WTC11 (cell line): ENCODE results near the gene KIAA1671. TPM values are rescaled to one million over a fixed set of nuclear protein-coding genes. Genes with fewer than 3 reads are reported as not detected.

Experiments
- ATAC-seq: fragments of 200-7000 bp; cut with Tn5 transposase; 2 replicates; pipeline ENCODE4 v1.10.0; 2021; ENCODE audit warnings: mild to moderate bottlenecking, moderate library complexity
- CTCF ChIA-PET: fragments of 300-600 bp; sonication (Branson Sonifier 250); formaldehyde crosslinking; loops from one replicate; lab custom pipeline; 2021; ENCODE audit warnings: antibody characterized with exemption; lab: Charles Lee
- POLR2A ChIA-PET: fragments of 350-600 bp; sonication (Branson Sonifier 250); formaldehyde crosslinking; loops from one replicate; lab custom pipeline; 2021; ENCODE audit warnings: antibody characterized with exemption; lab: Charles Lee
- DNase-seq: peaks from one replicate; pipeline ENCODE4 v3.0.0; 2021; ENCODE audit warnings: low spot score
- H3K27ac Mint-ChIP-seq: 2 replicates; pipeline ENCODE4 v1.8.0; 2021; ENCODE audit warnings: mixed read lengths
- H3K27me3 Mint-ChIP-seq: 2 replicates; pipeline ENCODE4 v1.8.0; 2021; ENCODE audit warnings: low read depth, mild to moderate bottlenecking, moderate library complexity, mixed read lengths
- H3K36me3 Mint-ChIP-seq: 2 replicates; pipeline ENCODE4 v1.8.0; 2021; ENCODE audit warnings: mixed read lengths
- H3K4me1 Mint-ChIP-seq: 2 replicates; pipeline ENCODE4 v1.8.0; 2022; ENCODE audit warnings: mixed read lengths
- H3K4me3 Mint-ChIP-seq: 2 replicates; pipeline ENCODE4 v1.8.0; 2021; ENCODE audit warnings: mild to moderate bottlenecking, moderate library complexity, mixed read lengths
- H3K9me3 Mint-ChIP-seq: 2 replicates; pipeline ENCODE4 v1.8.0; 2021; ENCODE audit warnings: mixed read lengths
- GABPB1 ChIP-seq: sonication (generic); formaldehyde crosslinking; IDR thresholded peaks from 2 replicates; pipeline ENCODE4 v1.8.1; 2023; ENCODE audit warnings: mild to moderate bottlenecking, missing genetic modification reagents
- IRF2 ChIP-seq: sonication (generic); formaldehyde crosslinking; IDR thresholded peaks from 2 replicates; pipeline ENCODE4 v1.8.0; 2022; ENCODE audit warnings: low read depth, missing genetic modification reagents, borderline replicate concordance
- JAZF1 ChIP-seq: fragments of 250-450 bp; sonication (Bioruptor Pico); IDR thresholded peaks from 2 replicates; pipeline ENCODE4 v1.9.0; 2021; ENCODE audit warnings: moderate library complexity, mild to moderate bottlenecking, inconsistent platforms
- MXD4 ChIP-seq: fragments of 250-450 bp; sonication (Bioruptor Pico); IDR thresholded peaks from 2 replicates; pipeline ENCODE4 v1.8.0; 2021; ENCODE audit warnings: mild to moderate bottlenecking, moderate library complexity, borderline replicate concordance
- NFATC4 ChIP-seq: fragments of 250-450 bp; sonication (Bioruptor Pico); IDR thresholded peaks from 2 replicates; pipeline ENCODE4 v1.9.0; 2021; ENCODE audit warnings: mild to moderate bottlenecking
- NFYB ChIP-seq: sonication (generic); formaldehyde crosslinking; conservative IDR thresholded peaks from 2 replicates; pipeline ENCODE4 v1.8.0; 2022; ENCODE audit warnings: low read depth, missing genetic modification reagents
- OVOL2 ChIP-seq: fragments of 250-450 bp; sonication (Bioruptor Pico); IDR thresholded peaks from 2 replicates; pipeline ENCODE4 v1.9.0; 2021; ENCODE audit warnings: mild to moderate bottlenecking, borderline replicate concordance
- RELA ChIP-seq: sonication (generic); formaldehyde crosslinking; IDR thresholded peaks from 2 replicates; pipeline ENCODE4 v1.8.1; 2022; ENCODE audit warnings: missing genetic modification reagents, mild to moderate bottlenecking, borderline replicate concordance
- RORB ChIP-seq: fragments of 250-450 bp; sonication (Bioruptor Pico); IDR thresholded peaks from 2 replicates; pipeline ENCODE4 v1.9.0; 2021; ENCODE audit warnings: mild to moderate bottlenecking
- TEAD1 ChIP-seq: sonication (generic); formaldehyde crosslinking; IDR thresholded peaks from 2 replicates; pipeline ENCODE4 v1.8.0; 2022; ENCODE audit warnings: mild to moderate bottlenecking, missing genetic modification reagents
- TP53 ChIP-seq: sonication (generic); formaldehyde crosslinking; IDR thresholded peaks from 2 replicates; pipeline ENCODE4 v1.8.1; 2023; ENCODE audit warnings: mild to moderate bottlenecking, missing genetic modification reagents
- ZNF263 ChIP-seq: sonication (generic); formaldehyde crosslinking; IDR thresholded peaks from 2 replicates; pipeline ENCODE4 v1.8.1; 2022; ENCODE audit warnings: low read depth, mild to moderate bottlenecking, moderate library complexity, missing genetic modification reagents
- ZNF423 ChIP-seq: fragments of 250-450 bp; sonication (Bioruptor Pico); IDR thresholded peaks from 2 replicates; pipeline ENCODE4 v2.1.2; 2022; ENCODE audit warnings: mild to moderate bottlenecking, moderate library complexity
- total RNA-seq: library from RNA; stranded (reverse); gene quantifications from 3 replicates; pipeline ENCODE4 v1.2.3, GENCODE V29; 2021
- TF ChIP-seq, protein P1 (sequence below): fragments of 250-450 bp; sonication (Bioruptor Pico); IDR thresholded peaks from 2 replicates; pipeline ENCODE4 v1.9.0; 2021; ENCODE audit warnings: mild to moderate bottlenecking
- TF ChIP-seq, protein P2 (sequence below): fragments of 200-600 bp; IDR thresholded peaks from 2 replicates; pipeline ENCODE4 v1.8.0; 2022; ENCODE audit warnings: antibody characterized with exemption
- TF ChIP-seq, protein P3 (sequence below): sonication (generic); formaldehyde crosslinking; IDR thresholded peaks from 2 replicates; pipeline ENCODE4 v1.8.1; 2023; ENCODE audit warnings: mild to moderate bottlenecking, missing genetic modification reagents
- TF ChIP-seq, protein P4 (sequence below): sonication (generic); formaldehyde crosslinking; IDR thresholded peaks from 2 replicates; pipeline ENCODE4 v1.8.1; 2023; ENCODE audit warnings: mild to moderate bottlenecking, moderate library complexity, missing genetic modification reagents
- TF ChIP-seq, protein P5 (sequence below): sonication (generic); formaldehyde crosslinking; IDR thresholded peaks from 2 replicates; pipeline ENCODE4 v1.8.0; 2022; ENCODE audit warnings: mild to moderate bottlenecking, missing genetic modification reagents
- TF ChIP-seq, protein P6 (sequence below): sonication (generic); formaldehyde crosslinking; IDR thresholded peaks from 2 replicates; pipeline ENCODE4 v1.8.0; 2022; ENCODE audit warnings: mild to moderate bottlenecking, missing genetic modification reagents
- TF ChIP-seq, protein P7 (sequence below): sonication (generic); formaldehyde crosslinking; IDR thresholded peaks from 2 replicates; pipeline ENCODE4 v1.8.1; 2023; ENCODE audit warnings: mild to moderate bottlenecking, missing genetic modification reagents

The KIAA1671 gene
- total RNA-seq, 1 experiment from 2014 or later, result 26.0 TPM

DNA sequence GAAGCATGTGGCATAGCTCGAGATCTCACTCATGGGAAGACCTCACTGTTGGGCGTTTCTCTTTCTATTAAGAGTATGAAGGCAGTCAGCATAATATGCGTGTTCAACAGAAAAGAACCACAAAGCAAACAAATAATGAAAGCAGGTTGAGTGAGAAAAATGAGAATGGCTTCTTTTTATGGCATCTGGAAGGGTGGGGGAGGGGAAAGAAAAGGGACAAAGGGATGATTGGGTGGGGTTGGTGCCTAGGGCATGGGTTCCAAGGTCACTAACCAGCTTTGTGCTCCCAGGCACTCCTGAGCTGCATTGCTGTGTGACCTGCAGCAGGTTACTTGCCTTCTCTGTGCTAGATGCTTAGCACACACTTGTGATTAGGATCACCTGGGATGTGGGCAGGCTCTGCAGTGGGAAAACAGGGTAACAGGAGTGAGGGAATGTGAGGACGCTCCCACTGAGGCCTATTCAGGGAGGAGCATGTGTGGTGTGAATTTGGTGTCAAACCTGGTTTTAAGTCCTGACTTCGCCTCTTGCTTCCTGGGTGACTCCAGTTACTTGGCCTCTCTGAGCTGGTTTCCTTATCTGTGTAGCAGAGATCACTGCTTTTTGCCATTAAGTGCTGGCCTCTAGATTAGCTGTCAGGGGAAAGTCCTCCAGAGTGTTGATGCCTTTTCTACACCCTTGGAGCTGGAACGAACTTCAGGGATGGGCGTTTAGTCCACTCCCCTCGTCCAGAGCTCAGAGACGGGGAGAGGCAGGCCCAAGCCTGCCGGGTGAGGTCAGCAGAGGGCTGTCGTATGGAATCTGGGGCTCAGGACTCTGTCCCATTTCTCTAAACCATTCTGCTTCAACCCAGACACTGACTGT lies 74.8 kb downstream of the KIAA1671 start:
- H3K36me3 Mint-ChIP-seq, result peaks cover 2% of the 10 kb centered on the region
- CTCF ChIA-PET, result interaction anchor here (0.7 to 2.4 kb wide), 22 partner anchors 13 to 517 kb away, joined by 3 to 17 read pairs (median 6); partner anchors contain the start of gene KIAA1671
- DNase-seq, result no peak
- TF ChIP-seq ZNF263, result no peak
- no peak for TF ChIP-seq ZNF423 (CRISPR knock-in tag)
- no peak for TF ChIP-seq RELA (CRISPR knock-in tag)
- TF ChIP-seq NFYB (CRISPR knock-in tag), result no peak
- no peak for TF ChIP-seq TP53 (CRISPR knock-in tag)
- no peak for TF ChIP-seq IRF2
- TF ChIP-seq OVOL2 (CRISPR knock-in tag), result no peak
- no peak for TF ChIP-seq JAZF1
- no peak for TF ChIP-seq MXD4
- no peak for TF ChIP-seq RORB (CRISPR knock-in tag)
- TF ChIP-seq, protein P1, sequence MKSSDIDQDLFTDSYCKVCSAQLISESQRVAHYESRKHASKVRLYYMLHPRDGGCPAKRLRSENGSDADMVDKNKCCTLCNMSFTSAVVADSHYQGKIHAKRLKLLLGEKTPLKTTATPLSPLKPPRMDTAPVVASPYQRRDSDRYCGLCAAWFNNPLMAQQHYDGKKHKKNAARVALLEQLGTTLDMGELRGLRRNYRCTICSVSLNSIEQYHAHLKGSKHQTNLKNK (CRISPR knock-in tag), result no peak
- TF ChIP-seq, protein P2, sequence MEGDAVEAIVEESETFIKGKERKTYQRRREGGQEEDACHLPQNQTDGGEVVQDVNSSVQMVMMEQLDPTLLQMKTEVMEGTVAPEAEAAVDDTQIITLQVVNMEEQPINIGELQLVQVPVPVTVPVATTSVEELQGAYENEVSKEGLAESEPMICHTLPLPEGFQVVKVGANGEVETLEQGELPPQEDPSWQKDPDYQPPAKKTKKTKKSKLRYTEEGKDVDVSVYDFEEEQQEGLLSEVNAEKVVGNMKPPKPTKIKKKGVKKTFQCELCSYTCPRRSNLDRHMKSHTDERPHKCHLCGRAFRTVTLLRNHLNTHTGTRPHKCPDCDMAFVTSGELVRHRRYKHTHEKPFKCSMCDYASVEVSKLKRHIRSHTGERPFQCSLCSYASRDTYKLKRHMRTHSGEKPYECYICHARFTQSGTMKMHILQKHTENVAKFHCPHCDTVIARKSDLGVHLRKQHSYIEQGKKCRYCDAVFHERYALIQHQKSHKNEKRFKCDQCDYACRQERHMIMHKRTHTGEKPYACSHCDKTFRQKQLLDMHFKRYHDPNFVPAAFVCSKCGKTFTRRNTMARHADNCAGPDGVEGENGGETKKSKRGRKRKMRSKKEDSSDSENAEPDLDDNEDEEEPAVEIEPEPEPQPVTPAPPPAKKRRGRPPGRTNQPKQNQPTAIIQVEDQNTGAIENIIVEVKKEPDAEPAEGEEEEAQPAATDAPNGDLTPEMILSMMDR, result no peak
- TF ChIP-seq, protein P3, sequence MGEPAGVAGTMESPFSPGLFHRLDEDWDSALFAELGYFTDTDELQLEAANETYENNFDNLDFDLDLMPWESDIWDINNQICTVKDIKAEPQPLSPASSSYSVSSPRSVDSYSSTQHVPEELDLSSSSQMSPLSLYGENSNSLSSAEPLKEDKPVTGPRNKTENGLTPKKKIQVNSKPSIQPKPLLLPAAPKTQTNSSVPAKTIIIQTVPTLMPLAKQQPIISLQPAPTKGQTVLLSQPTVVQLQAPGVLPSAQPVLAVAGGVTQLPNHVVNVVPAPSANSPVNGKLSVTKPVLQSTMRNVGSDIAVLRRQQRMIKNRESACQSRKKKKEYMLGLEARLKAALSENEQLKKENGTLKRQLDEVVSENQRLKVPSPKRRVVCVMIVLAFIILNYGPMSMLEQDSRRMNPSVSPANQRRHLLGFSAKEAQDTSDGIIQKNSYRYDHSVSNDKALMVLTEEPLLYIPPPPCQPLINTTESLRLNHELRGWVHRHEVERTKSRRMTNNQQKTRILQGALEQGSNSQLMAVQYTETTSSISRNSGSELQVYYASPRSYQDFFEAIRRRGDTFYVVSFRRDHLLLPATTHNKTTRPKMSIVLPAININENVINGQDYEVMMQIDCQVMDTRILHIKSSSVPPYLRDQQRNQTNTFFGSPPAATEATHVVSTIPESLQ, result no peak
- TF ChIP-seq NFATC4 (CRISPR knock-in tag), result no peak
- TF ChIP-seq, protein P4, sequence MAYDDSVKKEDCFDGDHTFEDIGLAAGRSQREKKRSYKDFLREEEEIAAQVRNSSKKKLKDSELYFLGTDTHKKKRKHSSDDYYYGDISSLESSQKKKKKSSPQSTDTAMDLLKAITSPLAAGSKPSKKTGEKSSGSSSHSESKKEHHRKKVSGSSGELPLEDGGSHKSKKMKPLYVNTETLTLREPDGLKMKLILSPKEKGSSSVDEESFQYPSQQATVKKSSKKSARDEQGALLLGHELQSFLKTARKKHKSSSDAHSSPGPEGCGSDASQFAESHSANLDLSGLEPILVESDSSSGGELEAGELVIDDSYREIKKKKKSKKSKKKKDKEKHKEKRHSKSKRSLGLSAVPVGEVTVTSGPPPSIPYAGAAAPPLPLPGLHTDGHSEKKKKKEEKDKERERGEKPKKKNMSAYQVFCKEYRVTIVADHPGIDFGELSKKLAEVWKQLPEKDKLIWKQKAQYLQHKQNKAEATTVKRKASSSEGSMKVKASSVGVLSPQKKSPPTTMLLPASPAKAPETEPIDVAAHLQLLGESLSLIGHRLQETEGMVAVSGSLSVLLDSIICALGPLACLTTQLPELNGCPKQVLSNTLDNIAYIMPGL (CRISPR knock-in tag), result no peak
- H3K4me1 Mint-ChIP-seq, result peaks cover 18% of the 10 kb centered on the region
- ATAC-seq, result no peak
- H3K27me3 Mint-ChIP-seq, result no peaks in the 10 kb centered on the region
- POLR2A ChIA-PET, result interaction anchor here (0.6 to 1.7 kb wide), 2 partner anchors 21 to 53 kb away, joined by 5 read pairs; no protein-coding TSS in a partner anchor
- peak overlapping the region; percentile 29 for H3K27ac Mint-ChIP-seq
- H3K4me3 Mint-ChIP-seq, result no peak overlapping the region
- H3K9me3 Mint-ChIP-seq, result no peaks in the 10 kb centered on the region

DNA sequence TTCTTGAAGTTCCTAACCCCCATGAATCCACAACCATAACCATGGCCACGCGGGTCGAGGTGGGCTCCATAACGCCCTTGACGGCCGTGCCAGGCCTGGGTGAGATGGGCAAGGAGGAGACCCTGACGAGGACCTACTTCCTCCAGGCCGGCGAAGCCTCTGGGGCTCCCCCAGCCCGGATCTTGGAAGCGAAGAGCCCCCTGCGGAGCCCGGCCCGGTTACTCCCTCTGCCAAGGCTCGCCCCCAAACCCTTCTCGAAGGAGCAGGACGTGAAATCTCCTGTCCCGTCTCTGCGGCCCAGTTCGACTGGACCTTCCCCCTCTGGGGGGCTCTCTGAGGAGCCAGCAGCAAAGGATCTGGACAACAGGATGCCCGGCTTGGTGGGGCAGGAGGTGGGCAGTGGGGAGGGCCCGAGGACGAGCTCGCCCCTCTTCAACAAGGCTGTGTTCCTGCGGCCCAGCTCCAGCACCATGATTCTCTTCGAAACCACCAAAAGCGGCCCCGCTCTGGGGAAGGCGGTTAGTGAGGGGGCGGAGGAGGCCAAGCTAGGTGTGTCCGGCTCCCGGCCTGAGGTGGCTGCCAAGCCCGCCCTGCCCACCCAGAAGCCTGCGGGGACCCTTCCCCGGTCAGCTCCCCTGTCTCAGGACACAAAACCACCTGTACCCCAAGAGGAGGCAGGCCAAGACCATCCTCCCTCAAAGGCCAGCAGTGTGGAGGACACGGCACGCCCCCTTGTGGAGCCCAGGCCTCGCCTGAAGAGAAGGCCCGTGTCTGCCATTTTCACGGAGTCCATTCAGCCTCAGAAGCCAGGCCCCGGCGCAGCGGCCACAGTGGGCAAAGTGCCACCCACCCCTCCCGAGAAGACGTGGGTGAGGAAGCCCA lies 75.7 kb downstream of the KIAA1671 start:
- TF ChIP-seq, protein P5, sequence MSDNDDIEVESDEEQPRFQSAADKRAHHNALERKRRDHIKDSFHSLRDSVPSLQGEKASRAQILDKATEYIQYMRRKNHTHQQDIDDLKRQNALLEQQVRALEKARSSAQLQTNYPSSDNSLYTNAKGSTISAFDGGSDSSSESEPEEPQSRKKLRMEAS (CRISPR knock-in tag), result 0 out of 2 replicates have a peak, but pooled peaks have one; percentile 50
- TF ChIP-seq GABPB1 (CRISPR knock-in tag), result no peak
- TF ChIP-seq, protein P6, sequence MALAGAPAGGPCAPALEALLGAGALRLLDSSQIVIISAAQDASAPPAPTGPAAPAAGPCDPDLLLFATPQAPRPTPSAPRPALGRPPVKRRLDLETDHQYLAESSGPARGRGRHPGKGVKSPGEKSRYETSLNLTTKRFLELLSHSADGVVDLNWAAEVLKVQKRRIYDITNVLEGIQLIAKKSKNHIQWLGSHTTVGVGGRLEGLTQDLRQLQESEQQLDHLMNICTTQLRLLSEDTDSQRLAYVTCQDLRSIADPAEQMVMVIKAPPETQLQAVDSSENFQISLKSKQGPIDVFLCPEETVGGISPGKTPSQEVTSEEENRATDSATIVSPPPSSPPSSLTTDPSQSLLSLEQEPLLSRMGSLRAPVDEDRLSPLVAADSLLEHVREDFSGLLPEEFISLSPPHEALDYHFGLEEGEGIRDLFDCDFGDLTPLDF, result no peak
- TF ChIP-seq, protein P7, sequence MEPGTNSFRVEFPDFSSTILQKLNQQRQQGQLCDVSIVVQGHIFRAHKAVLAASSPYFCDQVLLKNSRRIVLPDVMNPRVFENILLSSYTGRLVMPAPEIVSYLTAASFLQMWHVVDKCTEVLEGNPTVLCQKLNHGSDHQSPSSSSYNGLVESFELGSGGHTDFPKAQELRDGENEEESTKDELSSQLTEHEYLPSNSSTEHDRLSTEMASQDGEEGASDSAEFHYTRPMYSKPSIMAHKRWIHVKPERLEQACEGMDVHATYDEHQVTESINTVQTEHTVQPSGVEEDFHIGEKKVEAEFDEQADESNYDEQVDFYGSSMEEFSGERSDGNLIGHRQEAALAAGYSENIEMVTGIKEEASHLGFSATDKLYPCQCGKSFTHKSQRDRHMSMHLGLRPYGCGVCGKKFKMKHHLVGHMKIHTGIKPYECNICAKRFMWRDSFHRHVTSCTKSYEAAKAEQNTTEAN, result no peak
- TF ChIP-seq, protein P2, result peak; percentile 24; the same call in 1 of the 2 replicates
- TF ChIP-seq TEAD1 (CRISPR knock-in tag), result 0 out of 2 replicates have a peak, but pooled peaks have one; percentile 42
- TF ChIP-seq, all 79 proteins: peak for 3
- H3K27ac Mint-ChIP-seq, result peak overlapping the region; percentile 29; the same call in 1 of the 2 replicates
- DNase-seq (peak; percentile 79), ATAC-seq (peak; percentile 84)
- H3K4me1 Mint-ChIP-seq, result peaks cover 18% of the 10 kb centered on the region
- peaks cover 2% of the 10 kb centered on the region for H3K36me3 Mint-ChIP-seq
- CTCF ChIA-PET, result interaction anchor here (0.6 to 2.4 kb wide), 29 partner anchors 9 to 1668 kb away, joined by 3 to 17 read pairs (median 5); partner anchors contain the start of gene KIAA1671
- no peak overlapping the region for H3K4me3 Mint-ChIP-seq
- no peaks in the 10 kb centered on the region for H3K27me3 Mint-ChIP-seq
- POLR2A ChIA-PET, result interaction anchor here (0.6 kb wide), 1 partner anchor 68 kb away, joined by 9 read pairs; no protein-coding TSS in a partner anchor
- H3K9me3 Mint-ChIP-seq, result no peaks in the 10 kb centered on the region
